Thymus (tissue), 11 donors: Measurements from ENCODE around the gene ATP11A. TPM values are rescaled to one million over a fixed set of nuclear protein-coding genes. Genes with fewer than 3 reads are reported as not detected.
A peak's percentile ranks its signal among the peaks of the same experiment; 100 is the strongest.
"Not testable (repeated sequence)": the region's sequence is repeated elsewhere in the genome, so short reads cannot be mapped to it uniquely, and the experiment has no call there.

Source experiments
- DNase-seq, 9 donors: peaks; one replicate each; pipeline ENCODE4 v3.0.0-alpha.2; 2013; ENCODE audit warnings: low spot score in 9 of 9, low read depth in 6 of 9, missing footprints in 1 of 9
- H3K27ac ChIP-seq, 2 donors: one replicate each; pipeline ENCODE4 v1.5.1; 2013; ENCODE audit warnings: control low read depth in 1 of 2, low read depth in 1 of 2, low read length in 1 of 2, mild to moderate bottlenecking in 1 of 2, moderate library complexity in 1 of 2
- H3K27me3 ChIP-seq, 2 donors: one replicate each; pipeline ENCODE4 v1.5.1; 2013; ENCODE audit warnings: low read length in 1 of 2; ENCODE audit not compliant: control insufficient read depth in 2 of 2, insufficient read depth in 1 of 2
- H3K36me3 ChIP-seq, 2 donors: one replicate each; pipeline ENCODE4 v1.5.1; 2013; ENCODE audit warnings: low read length in 1 of 2, mild to moderate bottlenecking in 1 of 2, moderate library complexity in 1 of 2; ENCODE audit not compliant: control insufficient read depth in 2 of 2, insufficient read depth in 2 of 2
- H3K4me1 ChIP-seq, 2 donors: one replicate each; pipeline ENCODE4 v1.5.1; 2013; ENCODE audit warnings: low read length in 2 of 2; ENCODE audit not compliant: control insufficient read depth in 2 of 2, insufficient read depth in 2 of 2
- H3K4me3 ChIP-seq, 2 donors: one replicate each; pipeline ENCODE4 v1.5.1; 2013; ENCODE audit warnings: low read length in 2 of 2, control low read depth in 1 of 2, mild to moderate bottlenecking in 1 of 2
- H3K9me3 ChIP-seq, 2 donors: one replicate each; pipeline ENCODE4 v1.5.1; 2013; ENCODE audit warnings: low read length in 1 of 2, mild to moderate bottlenecking in 1 of 2; ENCODE audit not compliant: control insufficient read depth in 2 of 2, insufficient read depth in 1 of 2
- WGBS: extraction: QIAGEN DNeasy Blood & Tissue Kit; methylation state at CpG from one replicate; pipeline ENCODE4 v1.1.7; 2013; 5-methylcytosine and 5-hydroxymethylcytosine counted together
- polyA plus RNA-seq: library from polyadenylated mRNA; stranded (reverse); fragments of 200-250 nt; gene quantifications from one replicate; pipeline ENCODE4 v1.2.3, GENCODE V29; 2013
- total RNA-seq: library from RNA; stranded (reverse); fragments of 120-200 nt; gene quantifications from one replicate; pipeline ENCODE4 v1.2.4, GENCODE V29; 2013
- donor health status: healthy.

Gene ATP11A
- total and polyA plus RNA-seq, 2 donors: 7.1 to 7.2 TPM

DNA sequence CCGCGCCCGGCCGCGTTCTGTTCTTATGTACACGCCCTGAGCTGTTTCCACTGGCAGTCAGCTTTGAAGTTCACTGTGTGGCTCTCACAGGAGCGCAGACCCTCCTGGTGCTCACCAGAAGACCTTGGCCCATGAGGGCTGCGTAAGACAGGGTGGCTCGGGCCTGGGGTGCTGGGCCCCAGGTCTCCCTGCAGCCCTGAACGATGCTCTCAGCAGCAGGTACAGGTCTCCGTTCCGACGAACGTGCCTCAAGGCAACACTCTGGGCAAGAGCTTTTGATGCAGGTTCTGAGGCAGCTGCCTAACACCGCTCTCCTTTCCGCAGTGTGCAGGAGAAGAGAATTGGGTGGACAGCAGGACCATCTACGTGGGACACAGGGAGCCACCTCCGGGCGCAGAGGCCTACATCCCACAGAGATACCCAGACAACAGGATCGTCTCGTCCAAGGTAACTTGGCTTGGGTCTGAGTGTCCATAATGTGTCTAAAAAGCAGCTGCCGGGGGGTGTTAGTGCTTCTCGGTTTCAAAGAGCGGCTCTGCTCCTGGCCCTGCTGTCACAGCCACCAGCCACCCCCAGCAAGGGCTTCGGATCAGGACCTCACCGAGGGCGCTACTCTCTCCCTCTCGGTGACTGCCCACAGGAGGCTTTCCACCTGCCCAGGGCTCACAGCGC lies 95.1 kb downstream of the ATP11A start:
- Histone ChIP-seq H3K27me3 (no peaks in the 10 kb centered on the region), H3K27ac (no peak overlapping the region), H3K36me3 (peaks cover 6% of the 10 kb centered on the region in 2 donors), H3K4me3 (no peak overlapping the region), H3K4me1 (peaks cover 0 to 4% of the 10 kb centered on the region in 2 donors), H3K9me3 (no peaks in the 10 kb centered on the region)
- WGBS: 98% methylated on average over 29 of the region's 29 CpGs
- no peak for DNase-seq

- 98% methylated on average over 16 of the region's 16 CpGs for WGBS
- no peak for DNase-seq
- Histone ChIP-seq H3K36me3 (peaks cover 6% of the 10 kb centered on the region in 2 donors), H3K27ac (no peak overlapping the region), H3K27me3 (no peaks in the 10 kb centered on the region), H3K9me3 (no peaks in the 10 kb centered on the region), H3K4me3 (no peak overlapping the region), H3K4me1 (peaks cover 0 to 4% of the 10 kb centered on the region in 2 donors)
Observed at GRCh38 chr13:112785483-112785856, 95.6 kb downstream of the ATP11A start.

- not testable (repeated sequence) for H3K4me3 ChIP-seq, H3K27me3 ChIP-seq, H3K27ac ChIP-seq, H3K9me3 ChIP-seq, DNase-seq, H3K36me3 ChIP-seq, H3K4me1 ChIP-seq
- WGBS: 95% methylated on average over 14 of the region's 14 CpGs
Observed at GRCh38 chr13:112786810-112787209, 97.0 kb downstream of the ATP11A start.

GRCh38 chr13:112790735-112791641 lies 101.2 kb downstream of the ATP11A start:
- H3K27ac ChIP-seq: no peak overlapping the region
- no peak overlapping the region for H3K4me3 ChIP-seq
- H3K27me3 ChIP-seq: no peaks in the 10 kb centered on the region
- H3K36me3 ChIP-seq: peaks cover 0 to 11% of the 10 kb centered on the region in 2 donors
- WGBS: 97% methylated on average over 18 of the region's 18 CpGs
- H3K4me1 ChIP-seq: peaks cover 0 to 12% of the 10 kb centered on the region in 2 donors
- H3K9me3 ChIP-seq: no peaks in the 10 kb centered on the region
- no peak for DNase-seq

DNA sequence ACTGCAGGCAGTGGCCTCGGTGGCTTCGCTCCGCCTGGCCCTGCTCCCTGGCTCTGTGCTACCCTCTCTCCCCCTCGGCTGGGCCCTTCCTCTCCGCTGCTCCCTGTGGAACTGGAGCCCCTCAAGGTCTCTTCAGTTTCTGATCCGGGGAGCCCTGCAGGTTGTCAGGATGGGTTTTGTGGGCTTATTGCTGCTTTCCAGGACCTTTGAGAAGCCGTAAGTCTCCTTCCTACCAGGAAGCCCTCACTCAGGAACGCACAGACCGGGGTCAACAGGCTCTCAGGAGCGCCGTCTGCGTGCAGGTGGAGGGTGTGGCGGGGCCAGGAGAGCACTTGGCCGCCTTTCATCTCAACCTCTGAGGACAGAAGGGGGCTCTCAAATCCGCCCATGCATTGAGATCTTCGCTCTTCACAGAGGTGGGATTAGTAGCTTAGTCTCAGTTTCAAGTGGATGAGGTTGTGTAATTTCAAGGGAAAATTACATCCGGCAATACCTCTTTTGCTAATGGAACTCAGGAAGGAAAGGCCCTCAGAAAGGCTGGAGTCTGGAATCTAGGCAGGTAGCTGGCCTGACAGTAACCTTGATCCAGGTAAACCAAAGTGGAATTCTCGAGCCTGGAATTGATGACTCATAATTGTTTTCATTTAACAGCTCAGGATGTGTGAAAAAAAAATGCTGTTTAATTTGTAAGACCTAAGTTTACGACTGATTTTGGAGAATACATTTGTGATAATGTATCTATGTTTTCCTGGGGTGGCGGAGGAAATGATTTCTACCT lies 102.0 kb downstream of the ATP11A start:
- WGBS: 93% methylated on average over 20 of the region's 20 CpGs
- Histone ChIP-seq H3K27ac (peak overlapping the region in 1 of 2 donors; percentile 25), H3K4me3 (no peak overlapping the region)

GRCh38 chr13:112792511-112792910 lies 102.7 kb downstream of the ATP11A start:
- WGBS: 44% methylated on average over 6 of the region's 6 CpGs
- peaks cover 0 to 12% of the 10 kb centered on the region in 2 donors for H3K4me1 ChIP-seq
- peak overlapping the region in 1 of 2 donors; percentile 40 for H3K27ac ChIP-seq
- H3K4me3 ChIP-seq: no peak overlapping the region
- DNase-seq: peak in 7 of 9 donors; percentile 9 to 52 (median 12)
- H3K36me3 ChIP-seq: peaks cover 0 to 11% of the 10 kb centered on the region in 2 donors
- no peaks in the 10 kb centered on the region for H3K27me3 ChIP-seq
- H3K9me3 ChIP-seq: no peaks in the 10 kb centered on the region

More for the DNA sequence above, 102.0 kb downstream of the ATP11A start:
- H3K9me3 ChIP-seq: no peaks in the 10 kb centered on the region
- DNase-seq: no peak
- H3K36me3 ChIP-seq: peaks cover 0 to 11% of the 10 kb centered on the region in 2 donors
- peaks cover 0 to 12% of the 10 kb centered on the region in 2 donors for H3K4me1 ChIP-seq
- no peaks in the 10 kb centered on the region for H3K27me3 ChIP-seq

GRCh38 chr13:112793545-112794445 lies 104.0 kb downstream of the ATP11A start:
- Histone ChIP-seq H3K4me1 (peaks cover 0 to 12% of the 10 kb centered on the region in 2 donors), H3K27me3 (no peaks in the 10 kb centered on the region), H3K4me3 (no peak overlapping the region), H3K9me3 (no peaks in the 10 kb centered on the region), H3K27ac (no peak overlapping the region), H3K36me3 (peaks cover 0 to 4% of the 10 kb centered on the region in 2 donors)
- WGBS: 98% methylated on average over 26 of the region's 26 CpGs
- DNase-seq: no peak

- H3K36me3 ChIP-seq: peaks cover 0 to 4% of the 10 kb centered on the region in 2 donors
- H3K4me1 ChIP-seq: peaks cover 0 to 12% of the 10 kb centered on the region in 2 donors
- no peaks in the 10 kb centered on the region for H3K27me3 ChIP-seq
- no peak overlapping the region for H3K4me3 ChIP-seq
- no peaks in the 10 kb centered on the region for H3K9me3 ChIP-seq
- no peak for DNase-seq
- H3K27ac ChIP-seq: no peak overlapping the region
- WGBS: 95% methylated on average over 4 of the region's 4 CpGs
Observed at GRCh38 chr13:112795277-112795676, 105.4 kb downstream of the ATP11A start.
